PC-3 (cell line): Measurements from ENCODE around the gene MYO9A. TPM values are rescaled to one million over a fixed set of nuclear protein-coding genes. Genes with fewer than 3 reads are reported as not detected.

Experiments
- ATAC-seq: fragments of 200-7000 bp; cut with Tn5 transposase; 2 replicates; pipeline ENCODE4 v1.9.1; 2020; ENCODE audit warnings: mild to moderate bottlenecking, moderate library complexity
- BruUV-seq: library from RNA; stranded (reverse); fragments of 400-500 nt; replicated peaks from 2 replicates; lab custom pipeline; 2021; lab: Mats Ljungman, UMichigan
- CTCF ChIA-PET: fragments of 300-600 bp; sonication (Branson Sonifier 250); formaldehyde crosslinking; loops from one replicate; lab custom pipeline; 2022; ENCODE audit warnings: antibody characterized with exemption; lab: Charles Lee
- POLR2A ChIA-PET: fragments of 300-600 bp; sonication (Branson Sonifier 250); formaldehyde crosslinking; loops from one replicate; lab custom pipeline; 2022; ENCODE audit warnings: antibody characterized with exemption; ENCODE audit not compliant: unreplicated experiment; lab: Charles Lee
- DNase-seq: peaks from one replicate; pipeline ENCODE4 v3.0.0-alpha.2; 2015
- H2AFZ ChIP-seq: fragments of 300-600 bp; sonication (generic); 2 replicates; pipeline ENCODE4 v1.6.0; 2016; ENCODE audit warnings: antibody characterized with exemption, low read length
- H3F3A ChIP-seq: fragments of 300-600 bp; sonication (generic); one replicate; pipeline ENCODE4 v1.6.0; 2017; ENCODE audit warnings: antibody characterized with exemption, low read length, control low read depth, mild to moderate bottlenecking; ENCODE audit not compliant: unreplicated experiment
- H3K27ac ChIP-seq: fragments of 300-600 bp; sonication (generic); 2 replicates; pipeline ENCODE4 v1.5.1; 2016; ENCODE audit warnings: mild to moderate bottlenecking, low read length
- H3K27me3 ChIP-seq: fragments of 300-600 bp; sonication (generic); 2 replicates; pipeline ENCODE4 v1.6.1; 2016; ENCODE audit warnings: low read length, mixed read lengths
- H3K36me3 ChIP-seq: fragments of 300-600 bp; sonication (generic); 2 replicates; pipeline ENCODE4 v1.6.1; 2016; ENCODE audit warnings: low read depth, mixed run types, low read length, mixed read lengths
- H3K4me1 ChIP-seq: fragments of 300-600 bp; sonication (generic); 2 replicates; pipeline ENCODE4 v1.5.1; 2016; ENCODE audit warnings: low read length; ENCODE audit not compliant: insufficient read depth
- H3K4me2 ChIP-seq: fragments of 300-600 bp; sonication (generic); 2 replicates; pipeline ENCODE4 v1.6.0; 2016; ENCODE audit warnings: low read length
- H3K4me3 ChIP-seq: fragments of 300-600 bp; sonication (generic); 2 replicates; pipeline ENCODE4 v1.5.1; 2016; ENCODE audit warnings: mild to moderate bottlenecking, low read length, mixed read lengths
- H3K79me2 ChIP-seq: fragments of 300-600 bp; sonication (generic); 2 replicates; pipeline ENCODE4 v1.6.1; 2017; ENCODE audit warnings: low read length, mixed read lengths
- H3K9ac ChIP-seq: fragments of 300-600 bp; sonication (generic); 2 replicates; pipeline ENCODE4 v1.6.0; 2016; ENCODE audit warnings: mild to moderate bottlenecking, low read length
- H3K9me2 ChIP-seq: fragments of 300-600 bp; sonication (generic); replicated peaks from 2 replicates; pipeline ENCODE4 v1.6.1; 2016; ENCODE audit warnings: mixed run types, low read length, mixed read lengths
- H3K9me3 ChIP-seq: fragments of 300-600 bp; sonication (generic); 2 replicates; pipeline ENCODE4 v1.6.1; 2016; ENCODE audit warnings: low read length, mixed read lengths
- H4K20me1 ChIP-seq: fragments of 300-600 bp; sonication (generic); 2 replicates; pipeline ENCODE4 v1.6.1; 2016; ENCODE audit warnings: low read length, mixed read lengths
- CTCF ChIP-seq: fragments of 300-600 bp; sonication (generic); conservative IDR thresholded peaks from 2 replicates; pipeline ENCODE4 v1.5.1; 2017; ENCODE audit warnings: antibody characterized with exemption, low read depth, mild to moderate bottlenecking, low read length
- EZH2 ChIP-seq: fragments of 300-600 bp; sonication (generic); IDR thresholded peaks from one replicate; pipeline ENCODE4 v1.6.1; 2017; ENCODE audit warnings: antibody characterized with exemption, mild to moderate bottlenecking, low read length; ENCODE audit not compliant: unreplicated experiment
- EZH2phosphoT487 ChIP-seq: fragments of 300-600 bp; sonication (generic); IDR thresholded peaks from 2 replicates; pipeline ENCODE4 v1.6.1; 2018; ENCODE audit warnings: mild to moderate bottlenecking, antibody characterized with exemption, low read length, borderline replicate concordance
- intact Hi-C: fragments of 100-400 bp; cut with micrococcal nuclease; formaldehyde crosslinking; loops from 2 replicates; pipeline ENCODE4 v1.9.0; 2023
- total RNA-seq: library from RNA; depleted of rRNA; stranded (reverse); fragments of >200 nt; gene quantifications from 2 replicates; pipeline ENCODE4 v1.2.3, GENCODE V29; 2014

Gene MYO9A
- total RNA-seq, 1 experiment from 2014 or later = 18.3 TPM

- Histone ChIP-seq H3K4me1 (peaks cover 12% of the 10 kb centered on the region), H3K4me3 (no peak overlapping the region), H3K36me3 (no peaks in the 10 kb centered on the region), H3K27ac (no peak overlapping the region), H3K79me2 (no peaks in the 10 kb centered on the region), H4K20me1 (no peaks in the 10 kb centered on the region), H3K9me3 (no peaks in the 10 kb centered on the region), H3K9ac (no peak overlapping the region), H3K27me3 (no peaks in the 10 kb centered on the region), H2AFZ (no peak overlapping the region), H3F3A (no peaks in the 10 kb centered on the region), H3K9me2 (no peaks in the 10 kb centered on the region), H3K4me2 (0 out of 2 replicates have a peak overlapping the region, but pooled peaks have one; percentile 1)
- TF ChIP-seq EZH2phosphoT487 (no peak), EZH2 (no peak), CTCF (no peak)
- no TSS peak for BruUV-seq
- ChIA-PET CTCF (no interaction called here), POLR2A (no interaction called here)
- ATAC-seq = peak; percentile 45
- DNase-seq = peak; percentile 48
- intact Hi-C loops = loop anchor here (10.0 kb wide), 2 partner anchors 242 to 832 kb away; no protein-coding TSS in a partner anchor
These were observed 311.5 kb downstream of the MYO9A start for GRCh38 chr15:71806452-71806931.

- Histone ChIP-seq H4K20me1 (no peaks in the 10 kb centered on the region), H3K27ac (no peak overlapping the region), H3K36me3 (no peaks in the 10 kb centered on the region), H3K4me3 (no peak overlapping the region), H3K79me2 (no peaks in the 10 kb centered on the region), H3K4me1 (peaks cover 27% of the 10 kb centered on the region), H3K4me2 (no peak overlapping the region), H3K9ac (no peak overlapping the region), H2AFZ (no peak overlapping the region), H3K9me3 (no peaks in the 10 kb centered on the region), H3K9me2 (no peaks in the 10 kb centered on the region), H3F3A (no peaks in the 10 kb centered on the region), H3K27me3 (no peaks in the 10 kb centered on the region)
- no TSS peak for BruUV-seq
- intact Hi-C loops = loop anchor here (5.0 to 10.0 kb wide), 3 partner anchors 240 to 830 kb away; partner anchors contain the start of gene THSD4
- DNase-seq = no peak
- CTCF ChIA-PET = no interaction called here
- POLR2A ChIA-PET = no interaction called here
- no peak for ATAC-seq
- TF ChIP-seq EZH2phosphoT487 (no peak), EZH2 (no peak), CTCF (no peak)
These were observed 313.1 kb downstream of the MYO9A start for GRCh38 chr15:71804695-71805470.

- DNase-seq (no peak), ATAC-seq (no peak)
- no peaks in the 10 kb centered on the region for H3K36me3 ChIP-seq
- ChIA-PET CTCF (no interaction called here), POLR2A (no interaction called here)
- no TSS peak for BruUV-seq
- intact Hi-C loops = loop anchor here (5.0 to 10.0 kb wide), 3 partner anchors 239 to 829 kb away; partner anchors contain the start of gene THSD4
- H3K9ac ChIP-seq = no peak overlapping the region
- no peaks in the 10 kb centered on the region for H3K9me2 ChIP-seq
- H3K79me2 ChIP-seq = no peaks in the 10 kb centered on the region
- H3K4me1 ChIP-seq = peaks cover 28% of the 10 kb centered on the region
- H4K20me1 ChIP-seq = no peaks in the 10 kb centered on the region
- TF ChIP-seq EZH2 = no peak
- no peak for TF ChIP-seq EZH2phosphoT487
- TF ChIP-seq CTCF = no peak
- no peak overlapping the region for H3K27ac ChIP-seq
- no peaks in the 10 kb centered on the region for H3K27me3 ChIP-seq
- H2AFZ ChIP-seq = no peak overlapping the region
- H3K4me3 ChIP-seq = no peak overlapping the region
- H3K4me2 ChIP-seq = no peak overlapping the region
- no peaks in the 10 kb centered on the region for H3F3A ChIP-seq
- H3K9me3 ChIP-seq = no peaks in the 10 kb centered on the region
These were observed 313.7 kb downstream of the MYO9A start for GRCh38 chr15:71804226-71804625.
